Ovary (tissue), 3 donors: ENCODE measurements around the gene NDST4.

Experiments
- CTCF ChIP-seq, 3 donors: fragments of 450-650 bp in 2 of 3; fragments of 200-600 bp in 1 of 3; IDR thresholded peaks; one replicate each; pipeline versions ENCODE4 v1.5.1 to v1.8.0; 2016 to 2022; ENCODE audit warnings: antibody characterized with exemption in 3 of 3, mild to moderate bottlenecking in 1 of 3
- POLR2A ChIP-seq: fragments of 450-650 bp; IDR thresholded peaks from one replicate; pipeline ENCODE4 v1.6.1; 2017; ENCODE audit warnings: antibody characterized with exemption, mild to moderate bottlenecking, moderate library complexity
- donor health status: DM: no; HTN: no; CAD: no.

GRCh38 chr4:114883641-114884040 is 229.8 kb downstream of the NDST4 start:
- TF ChIP-seq CTCF (IDR thresholded peaks at IDR 0.05) (no peak), POLR2A (no peak)
